ENCODE data around the gene THOC1.
A peak's percentile ranks its signal among the peaks of the same experiment; 100 is the strongest.
"Not testable (repeated sequence)": the region's sequence is repeated elsewhere in the genome, so short reads cannot be mapped to it uniquely, and the experiment has no call there.

Gene THOC1, protein sequence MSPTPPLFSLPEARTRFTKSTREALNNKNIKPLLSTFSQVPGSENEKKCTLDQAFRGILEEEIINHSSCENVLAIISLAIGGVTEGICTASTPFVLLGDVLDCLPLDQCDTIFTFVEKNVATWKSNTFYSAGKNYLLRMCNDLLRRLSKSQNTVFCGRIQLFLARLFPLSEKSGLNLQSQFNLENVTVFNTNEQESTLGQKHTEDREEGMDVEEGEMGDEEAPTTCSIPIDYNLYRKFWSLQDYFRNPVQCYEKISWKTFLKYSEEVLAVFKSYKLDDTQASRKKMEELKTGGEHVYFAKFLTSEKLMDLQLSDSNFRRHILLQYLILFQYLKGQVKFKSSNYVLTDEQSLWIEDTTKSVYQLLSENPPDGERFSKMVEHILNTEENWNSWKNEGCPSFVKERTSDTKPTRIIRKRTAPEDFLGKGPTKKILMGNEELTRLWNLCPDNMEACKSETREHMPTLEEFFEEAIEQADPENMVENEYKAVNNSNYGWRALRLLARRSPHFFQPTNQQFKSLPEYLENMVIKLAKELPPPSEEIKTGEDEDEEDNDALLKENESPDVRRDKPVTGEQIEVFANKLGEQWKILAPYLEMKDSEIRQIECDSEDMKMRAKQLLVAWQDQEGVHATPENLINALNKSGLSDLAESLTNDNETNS

DNA sequence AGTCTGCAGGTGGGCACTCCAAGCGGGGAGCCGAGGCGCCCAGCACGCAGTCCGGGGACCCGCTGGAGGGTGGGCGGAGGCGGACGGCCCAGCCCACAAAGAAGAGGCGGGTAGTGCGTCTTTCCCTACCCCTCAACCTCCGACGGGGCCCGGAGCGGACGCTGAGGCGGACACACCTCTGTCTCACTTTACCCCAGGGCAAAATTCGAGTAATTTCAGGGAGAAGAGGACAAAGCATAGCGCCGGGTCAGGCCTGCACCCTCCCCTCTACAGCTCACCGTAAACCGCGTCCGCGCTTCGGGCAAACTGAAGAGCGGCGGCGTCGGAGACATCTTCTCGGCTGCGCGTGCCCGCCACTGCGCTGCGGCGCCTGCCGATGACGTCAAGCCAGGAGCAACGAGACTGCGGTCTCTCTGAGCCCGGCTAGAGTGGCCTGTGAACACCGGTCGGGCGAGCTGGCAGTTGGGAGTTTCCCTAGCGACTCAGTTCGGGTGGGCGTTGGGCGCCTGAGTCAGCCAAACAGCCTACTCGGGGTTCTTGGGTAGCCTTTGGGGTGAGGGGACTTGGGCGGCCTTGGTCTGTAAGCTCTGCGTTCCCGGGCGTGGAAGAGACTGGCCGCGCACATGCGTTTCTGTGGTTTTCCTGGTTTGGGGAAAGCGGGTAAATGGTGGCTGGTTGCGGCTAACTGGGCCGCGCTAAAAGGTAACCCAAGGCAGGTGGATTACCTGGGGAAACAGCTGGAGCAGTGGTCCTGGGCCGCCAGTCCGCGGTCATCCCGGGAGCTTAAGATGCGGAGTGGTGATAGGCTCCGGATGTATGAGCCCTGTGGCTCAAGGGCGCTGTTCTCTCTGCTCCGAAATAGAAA, at the start of gene THOC1:
Gene THOC1 (minus strand): TSS at position 360 of the 865 bp plus-strand sequence. CDS start 28 bp downstream, at position 332.
- DNase-seq (ENCODE audit: low spot score), result peak; percentile 91

DNA sequence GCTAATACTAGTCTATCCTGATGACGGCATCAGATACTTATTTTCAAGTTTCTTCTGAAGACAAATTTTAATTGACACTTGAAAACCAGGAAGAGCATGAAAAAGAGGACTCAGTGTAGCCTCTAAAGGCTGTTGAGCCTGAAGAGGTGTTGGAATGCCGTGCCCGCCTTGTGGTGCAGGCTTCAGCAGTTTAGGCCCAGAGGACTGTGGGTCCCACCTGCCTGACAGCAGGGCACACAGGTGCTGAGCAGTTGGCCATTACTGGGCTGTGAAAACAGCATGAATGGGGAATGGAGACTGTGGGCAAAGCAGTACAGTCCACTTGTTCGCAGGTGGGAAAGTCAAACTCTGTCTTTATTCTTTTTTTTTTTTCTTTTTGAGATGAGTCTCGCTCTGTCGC, 49.8 kb upstream of the THOC1 start:
- DNase-seq (ENCODE audit: low spot score), result no peak

DNA sequence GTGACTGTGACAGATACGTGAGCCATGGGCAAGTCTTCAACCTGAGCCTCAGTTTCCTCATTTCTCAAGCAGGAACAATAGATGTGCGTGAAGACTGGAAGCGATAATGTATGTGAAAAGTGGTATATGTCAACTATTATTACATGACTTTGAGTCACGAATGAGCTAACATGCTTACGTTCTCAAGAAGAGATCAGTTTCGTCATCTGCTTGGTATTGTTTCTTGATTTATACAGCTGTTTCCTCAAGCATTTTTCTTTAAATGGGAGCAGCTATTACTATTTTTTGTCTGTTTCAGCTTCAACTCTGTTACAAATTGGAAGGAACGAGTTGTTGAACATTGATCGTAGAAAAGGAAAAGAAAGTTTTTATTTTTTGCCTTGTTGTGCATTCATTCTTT, 48.5 kb upstream of the THOC1 start:
- no peak for DNase-seq (ENCODE audit: low spot score)

DNA sequence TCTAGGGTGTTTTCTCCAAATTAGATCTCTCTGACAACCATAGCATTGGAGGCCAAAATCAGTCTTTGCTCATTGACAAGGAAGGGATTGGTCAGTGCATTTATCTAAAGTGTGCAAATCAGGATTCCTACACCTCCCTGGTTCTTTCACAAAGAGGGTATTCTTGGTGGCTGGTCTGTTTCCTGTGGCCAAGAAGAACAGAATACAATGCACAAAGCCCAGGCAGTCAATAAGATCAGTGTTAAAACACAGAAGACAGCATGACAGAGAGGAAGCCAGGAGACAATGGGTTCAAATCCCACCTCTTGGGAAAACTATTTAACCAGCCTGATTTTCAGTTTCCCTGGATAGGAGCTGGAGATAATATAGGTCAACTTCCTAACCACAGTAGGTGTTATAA, 46.1 kb upstream of the THOC1 start:
- DNase-seq (ENCODE audit: low spot score), result no peak

DNA sequence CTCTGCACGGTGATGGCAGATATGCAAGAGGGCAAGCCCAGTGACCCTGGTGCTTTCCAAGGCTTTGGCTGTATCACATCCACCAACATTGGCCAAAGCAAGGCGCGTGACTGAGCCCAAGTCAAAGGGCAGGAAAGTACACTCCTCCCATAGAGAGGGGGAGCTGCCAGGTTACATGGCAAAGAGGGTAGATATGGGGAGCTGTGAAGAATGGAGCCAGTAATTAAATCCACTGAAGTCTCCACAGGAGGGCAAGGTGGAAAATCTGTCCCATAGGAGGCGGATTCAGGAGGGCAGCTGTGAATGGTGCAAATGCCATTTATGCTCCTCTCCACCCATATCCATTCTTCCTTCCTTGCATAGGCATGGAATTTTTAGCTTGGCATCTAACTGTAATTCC, 44.6 kb upstream of the THOC1 start:
- no peak for DNase-seq (ENCODE audit: low spot score)

DNA sequence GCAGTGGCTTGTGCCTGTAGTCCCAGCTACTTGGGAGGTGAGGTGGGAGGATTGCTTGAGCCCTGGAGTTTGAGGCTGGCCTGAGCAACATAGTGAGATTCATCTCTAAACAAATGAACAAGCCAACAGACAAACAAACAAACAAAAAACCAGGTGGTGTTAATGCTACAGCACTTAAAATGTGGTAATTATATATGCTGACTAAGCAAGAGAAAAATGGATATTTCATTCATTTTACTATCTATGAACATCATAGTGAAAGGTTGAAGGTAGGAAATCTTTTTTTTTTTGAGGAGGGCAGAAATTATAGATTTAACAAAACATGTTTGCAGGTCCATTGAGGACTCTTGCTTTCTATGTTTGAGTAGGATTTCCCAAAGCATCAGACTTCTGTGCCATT, 42.2 kb upstream of the THOC1 start:
- no peak for DNase-seq (ENCODE audit: low spot score)

DNA sequence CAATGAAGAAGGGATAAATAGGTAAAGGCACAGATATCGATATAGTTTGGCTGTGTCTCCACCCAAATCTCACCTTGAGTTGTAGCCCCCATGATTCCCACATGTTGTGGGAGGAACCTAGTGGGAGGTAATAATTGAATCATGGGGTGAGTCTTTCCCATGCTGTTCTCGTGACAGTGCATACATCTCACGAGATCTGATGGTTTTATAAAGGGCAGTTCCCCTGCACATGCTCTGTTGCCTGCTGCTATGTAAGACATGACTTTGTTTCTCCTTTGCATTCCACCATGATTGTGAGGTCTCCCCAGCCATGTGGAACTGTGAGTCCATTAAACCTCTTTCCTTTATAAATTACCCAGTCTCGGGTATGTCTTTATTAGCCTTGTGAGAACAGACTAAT, 40.2 kb upstream of the THOC1 start:
- DNase-seq (ENCODE audit: low spot score), result not testable (repeated sequence)

DNA sequence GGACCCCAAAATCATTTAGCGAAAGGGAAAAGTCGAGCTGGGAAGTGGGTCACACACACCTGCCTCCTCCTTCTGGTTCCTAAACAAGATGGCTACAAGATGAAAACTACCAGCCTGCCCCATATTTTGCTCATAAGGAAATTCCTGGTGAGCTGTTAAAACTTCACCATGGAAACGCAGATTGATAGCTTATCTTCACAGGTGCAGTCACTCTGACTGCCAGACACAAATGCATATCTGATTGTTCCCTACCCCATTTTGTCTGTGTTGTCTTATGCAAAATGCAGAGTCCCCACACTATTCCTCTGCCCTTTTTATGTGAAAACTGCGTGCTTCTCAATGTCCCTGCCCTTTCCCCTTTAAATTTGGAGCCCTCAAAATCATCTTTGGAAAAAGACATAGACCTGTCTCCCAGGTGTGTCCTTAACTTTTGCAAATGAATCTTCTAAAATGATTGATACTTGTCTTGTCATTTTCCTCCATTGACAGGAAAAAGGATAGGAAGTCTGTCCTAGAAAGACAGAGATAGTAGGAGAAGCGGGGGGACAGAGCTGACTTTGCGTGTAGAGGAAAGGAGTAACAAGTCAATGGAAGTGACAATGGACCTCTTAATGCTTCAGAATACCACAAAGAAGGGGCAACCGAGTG, 38.9 kb upstream of the THOC1 start:
- DNase-seq (ENCODE audit: low spot score), result no peak

DNA sequence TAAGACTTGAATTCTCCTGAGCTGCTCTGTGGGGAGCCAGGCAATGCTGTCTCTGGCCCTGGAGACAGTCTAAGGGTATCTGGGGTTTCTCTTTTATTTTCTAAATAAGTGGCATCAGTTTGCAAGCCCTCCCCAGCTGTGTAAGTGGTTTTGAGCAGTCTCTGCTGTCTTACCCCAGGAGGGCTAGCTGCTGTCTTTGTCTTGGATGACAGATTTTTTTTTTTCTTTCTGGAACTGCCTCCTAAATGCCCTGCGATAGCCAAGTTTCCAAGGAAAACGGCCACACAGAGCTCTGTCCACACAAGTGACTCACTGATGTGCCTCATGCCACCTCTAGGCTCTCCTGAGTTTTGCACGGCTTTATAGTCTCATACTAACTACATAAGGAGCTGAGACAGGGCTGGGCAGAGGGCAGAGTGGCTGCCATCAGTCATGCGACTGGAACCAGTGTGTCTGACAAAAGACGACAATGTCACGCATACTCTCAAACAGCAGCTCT, 37.2 kb upstream of the THOC1 start:
- no peak for DNase-seq (ENCODE audit: low spot score)

DNA sequence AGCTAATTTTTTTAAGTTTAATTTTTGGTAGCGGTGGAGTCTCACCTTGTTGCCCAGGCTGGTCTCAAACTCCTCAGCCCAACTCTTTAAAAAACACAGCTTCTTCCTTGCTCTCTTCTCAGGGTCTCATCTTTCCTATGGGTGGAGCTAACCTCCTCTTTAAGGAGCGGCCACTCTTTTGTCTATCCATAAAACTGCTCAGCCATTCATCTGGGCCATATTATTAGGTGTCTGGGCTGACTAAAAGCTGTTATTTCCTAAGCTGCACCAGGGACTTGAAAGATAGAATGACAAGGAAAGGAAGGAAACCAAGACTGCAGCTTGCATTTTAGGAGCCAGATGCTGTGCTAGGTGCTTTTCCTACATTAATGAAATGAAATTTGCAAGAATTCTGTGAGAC, 35.8 kb upstream of the THOC1 start:
- no peak for DNase-seq (ENCODE audit: low spot score)

DNA sequence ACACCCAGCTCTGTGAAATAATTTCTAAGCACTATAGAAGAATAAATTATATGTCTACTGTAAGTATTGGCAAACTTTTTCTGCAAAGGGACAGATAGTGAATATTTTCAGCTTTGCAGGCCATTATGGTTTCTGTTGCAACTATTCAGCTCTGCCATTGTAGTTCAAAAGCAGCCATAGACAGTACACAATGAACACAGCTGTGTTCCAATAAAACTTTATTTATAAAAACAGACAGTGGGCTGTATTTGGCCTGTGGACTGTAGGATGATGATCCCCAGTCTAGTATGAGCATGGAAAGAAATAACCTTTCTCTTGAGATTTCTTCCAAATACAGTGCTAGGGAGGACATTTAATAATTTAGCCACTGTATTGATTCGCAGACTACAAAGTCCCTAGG, 35.2 kb upstream of the THOC1 start:
- no peak for DNase-seq (ENCODE audit: low spot score)

DNA sequence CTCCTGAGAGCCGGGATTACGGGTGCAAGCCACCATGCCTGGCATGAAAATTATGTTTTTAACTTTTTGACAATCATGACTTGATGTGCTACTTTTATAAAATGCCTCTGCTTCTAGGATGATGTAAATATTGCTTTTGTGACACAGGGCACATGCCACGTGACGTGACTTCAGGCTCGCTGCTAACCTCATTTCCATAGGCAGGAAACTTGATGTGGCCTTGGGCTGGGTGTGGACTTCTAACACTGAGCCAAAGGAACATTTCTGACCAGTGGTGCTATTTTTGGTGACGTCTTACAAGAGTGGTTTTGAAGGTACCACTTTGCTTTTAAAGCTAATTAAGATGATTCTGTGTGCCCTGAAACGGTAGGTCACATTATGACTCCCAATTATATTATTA, 34.2 kb upstream of the THOC1 start:
- DNase-seq (ENCODE audit: low spot score), result no peak

DNA sequence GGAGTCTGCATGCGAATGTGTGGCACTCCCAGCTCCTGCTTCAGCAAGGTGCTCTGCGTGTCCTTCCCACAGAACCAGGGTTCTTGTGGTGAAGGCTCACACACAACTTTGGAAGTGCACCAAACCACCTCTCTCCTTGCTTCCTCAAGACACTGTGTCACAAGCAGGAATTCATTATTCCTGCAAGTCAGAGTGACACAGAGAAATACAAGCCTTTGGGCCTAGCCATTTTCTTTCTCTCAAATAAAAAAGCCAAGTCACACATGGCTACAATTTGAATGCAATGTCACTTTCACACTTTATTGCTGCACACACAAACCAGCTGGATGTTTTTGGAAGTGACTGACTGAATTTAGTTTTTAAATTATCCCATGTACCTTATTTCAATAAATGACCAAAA, 30.1 kb upstream of the THOC1 start:
- no peak for DNase-seq (ENCODE audit: low spot score)

DNA sequence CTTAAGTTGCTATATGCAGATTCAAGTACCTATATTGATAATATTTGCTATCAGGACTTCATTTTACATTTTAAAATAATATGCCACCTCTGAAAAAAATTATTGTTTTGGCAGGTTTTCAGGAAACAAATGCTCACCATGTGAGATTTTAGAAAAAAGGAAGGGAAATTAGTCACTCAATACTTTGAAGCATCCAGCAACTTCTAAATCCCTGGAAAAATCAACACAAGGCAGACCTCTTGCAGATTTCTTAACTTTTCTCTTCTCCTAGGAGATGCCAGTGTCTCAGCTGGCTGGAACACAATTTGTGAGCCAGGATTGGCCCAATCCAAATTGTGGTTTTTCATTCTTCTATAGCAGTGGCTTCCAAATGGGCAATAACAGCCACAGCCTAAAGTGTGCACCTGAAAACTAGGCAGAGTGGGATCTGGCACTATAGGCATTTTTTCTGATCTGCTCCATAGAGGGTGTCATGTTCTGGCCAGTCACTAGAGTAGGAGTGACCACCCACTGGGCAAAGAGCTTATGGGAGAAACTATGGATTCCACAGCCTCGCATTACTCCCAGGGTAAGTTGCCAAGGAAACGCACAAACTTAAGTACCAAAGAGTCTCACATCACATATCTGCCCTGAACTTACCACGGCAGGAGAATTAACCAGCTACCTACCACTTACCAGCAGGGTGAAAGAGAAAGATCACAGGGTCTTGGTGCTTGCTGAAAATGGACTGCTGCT, 28.1 kb upstream of the THOC1 start:
- DNase-seq (ENCODE audit: low spot score), result no peak

DNA sequence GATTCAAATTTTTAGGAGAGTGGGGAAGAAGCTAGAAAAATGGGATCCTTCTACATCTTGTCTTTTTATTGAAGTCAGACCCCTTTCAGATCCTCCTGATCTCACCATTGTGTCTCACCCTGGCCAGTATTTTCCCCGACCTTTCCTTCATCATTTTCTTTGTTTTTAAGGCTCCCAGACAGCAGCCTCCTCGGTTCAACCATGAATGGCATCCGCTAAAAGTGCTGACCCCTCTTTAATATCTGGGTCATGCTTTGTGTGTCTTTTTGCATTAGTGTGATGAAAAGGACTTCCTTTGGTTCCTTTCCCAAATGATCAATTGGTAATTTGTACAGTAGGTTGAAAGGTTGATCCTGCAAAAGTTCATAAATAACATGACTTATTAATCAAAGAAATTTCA, 26.7 kb upstream of the THOC1 start:
- DNase-seq (ENCODE audit: low spot score), result no peak

DNA sequence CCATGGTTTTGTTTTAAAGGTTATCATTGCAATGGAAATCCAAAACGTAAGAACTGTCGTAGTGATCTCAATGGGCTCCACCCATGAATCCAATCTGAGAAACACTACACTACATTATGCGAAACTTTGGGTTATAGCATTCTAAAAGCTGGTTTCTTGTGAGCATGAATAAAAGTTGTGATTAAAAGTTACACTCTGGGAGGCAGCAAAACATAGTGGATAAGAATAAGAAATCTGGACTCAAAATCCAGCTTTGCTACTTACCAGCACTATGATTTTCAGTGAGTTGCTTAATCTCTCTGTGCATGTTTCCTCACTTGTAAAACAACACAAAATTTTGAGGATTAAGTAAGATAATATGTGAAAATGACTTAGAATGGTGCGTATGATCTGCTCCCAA, 25.7 kb upstream of the THOC1 start:
- DNase-seq (ENCODE audit: low spot score), result no peak

DNA sequence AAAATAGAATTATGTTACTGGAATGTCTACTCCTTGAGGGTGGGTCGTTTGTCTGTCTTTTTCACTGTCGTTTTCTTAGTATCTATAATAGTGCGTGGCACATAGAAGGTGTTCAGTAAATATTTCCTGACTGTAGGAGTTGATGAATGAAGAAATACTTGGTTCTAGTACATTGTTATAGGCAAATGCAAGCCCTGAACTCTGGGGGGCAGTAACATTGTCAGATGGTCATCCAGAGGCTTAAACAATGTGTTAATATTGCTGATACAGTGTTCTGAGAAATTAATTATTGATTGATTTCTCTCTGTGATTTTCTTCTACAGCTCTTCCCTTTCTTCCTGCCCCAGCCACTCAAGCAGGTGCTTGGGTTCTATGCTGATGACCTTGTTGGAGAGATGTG, 24.4 kb upstream of the THOC1 start:
- no peak for DNase-seq (ENCODE audit: low spot score)

DNA sequence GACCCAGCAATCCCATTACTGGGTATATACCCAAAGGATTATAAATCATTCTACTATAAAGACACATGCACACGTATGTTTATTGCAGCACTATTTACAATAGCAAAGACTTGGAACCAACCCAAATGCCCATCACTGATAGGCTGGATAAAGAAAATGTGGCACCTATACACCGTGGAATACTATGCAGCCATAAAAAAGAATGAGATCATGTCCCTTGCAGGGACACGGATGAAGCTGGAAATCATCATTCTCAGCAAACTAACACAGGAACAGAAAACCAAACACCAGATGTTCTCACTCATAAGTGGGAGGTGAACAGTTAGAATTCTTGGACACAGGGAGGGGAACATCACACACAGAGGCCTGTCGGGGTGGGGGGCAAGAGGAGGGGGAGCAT, 22.1 kb upstream of the THOC1 start:
- DNase-seq (ENCODE audit: low spot score), result not testable (repeated sequence)

DNA sequence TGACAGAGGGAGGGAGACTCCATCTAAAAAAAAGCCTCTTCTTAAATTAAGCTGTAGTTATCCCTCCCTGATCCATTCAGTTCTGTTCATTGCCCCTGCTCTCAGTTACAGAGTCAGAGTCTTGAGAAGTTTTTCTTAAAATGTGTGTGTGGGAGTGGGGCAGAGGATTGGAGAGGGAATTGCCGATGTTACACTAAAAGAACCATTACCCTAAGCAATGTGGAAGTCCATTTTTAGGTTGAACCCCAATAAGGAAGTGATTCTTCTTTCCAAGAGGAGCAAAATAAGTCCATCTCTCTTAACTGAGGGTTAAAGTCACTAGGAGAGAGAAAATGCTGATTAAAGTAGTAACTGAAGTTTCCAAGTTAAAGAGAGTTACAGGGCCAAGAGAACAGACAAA, 21.2 kb upstream of the THOC1 start:
- DNase-seq (ENCODE audit: low spot score), result no peak

DNA sequence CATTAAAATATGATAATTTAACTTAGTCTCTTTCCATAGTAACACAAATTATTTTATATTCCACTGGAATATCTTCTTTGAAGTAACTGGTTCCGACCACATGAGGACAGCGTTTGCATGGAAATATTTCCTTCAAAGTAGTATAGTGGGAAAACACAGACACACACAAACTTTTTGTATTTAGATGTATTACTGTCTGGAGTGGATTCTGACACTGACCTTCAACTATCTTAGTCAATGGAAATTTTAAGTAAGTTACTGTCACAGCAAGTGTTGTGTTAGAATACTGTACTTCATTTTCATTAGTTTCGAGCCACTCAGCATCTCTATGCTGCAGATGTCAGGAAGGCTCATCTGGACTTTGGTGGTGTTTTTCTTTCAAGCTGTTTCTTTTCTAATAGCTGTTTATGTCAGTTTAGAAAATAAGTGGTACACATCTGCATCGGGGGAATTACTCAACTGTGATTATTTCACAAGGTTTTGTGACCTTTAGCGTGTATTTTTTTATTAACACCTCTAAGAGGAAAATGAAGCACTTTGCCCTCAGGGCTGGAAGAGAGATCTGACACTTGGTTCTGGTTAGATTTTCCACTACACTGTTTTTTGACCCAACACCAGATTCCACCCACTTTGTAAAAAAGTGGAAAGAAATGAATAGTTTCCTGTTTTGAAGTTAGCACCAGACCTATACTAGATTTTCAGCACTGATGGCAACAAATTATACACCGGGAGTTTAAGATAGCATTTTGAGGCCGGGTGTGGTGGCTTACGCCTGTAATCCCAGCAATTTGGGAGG, 18.9 kb upstream of the THOC1 start:
- DNase-seq (ENCODE audit: low spot score), result no peak

DNA sequence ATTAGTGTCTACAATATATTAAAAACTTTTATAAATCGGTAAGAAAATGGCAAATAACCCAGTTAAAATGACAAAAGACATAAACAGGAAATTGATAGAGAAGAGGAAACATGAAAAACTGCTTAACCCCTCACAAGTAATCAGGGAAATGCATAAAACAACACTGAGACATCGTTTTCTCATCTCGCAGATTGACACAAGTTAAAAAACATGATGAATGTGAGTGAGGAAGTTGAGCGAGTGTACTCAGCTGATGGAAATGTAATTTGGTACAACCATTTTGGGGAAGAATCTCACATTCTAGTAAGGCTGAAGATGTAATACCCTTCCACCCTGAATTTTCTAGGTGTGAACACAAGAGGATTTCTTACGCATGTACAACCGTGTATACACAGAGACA, 18.0 kb upstream of the THOC1 start:
- no peak for DNase-seq (ENCODE audit: low spot score)
